ENCODE results near the gene CDYL2.

DNA sequence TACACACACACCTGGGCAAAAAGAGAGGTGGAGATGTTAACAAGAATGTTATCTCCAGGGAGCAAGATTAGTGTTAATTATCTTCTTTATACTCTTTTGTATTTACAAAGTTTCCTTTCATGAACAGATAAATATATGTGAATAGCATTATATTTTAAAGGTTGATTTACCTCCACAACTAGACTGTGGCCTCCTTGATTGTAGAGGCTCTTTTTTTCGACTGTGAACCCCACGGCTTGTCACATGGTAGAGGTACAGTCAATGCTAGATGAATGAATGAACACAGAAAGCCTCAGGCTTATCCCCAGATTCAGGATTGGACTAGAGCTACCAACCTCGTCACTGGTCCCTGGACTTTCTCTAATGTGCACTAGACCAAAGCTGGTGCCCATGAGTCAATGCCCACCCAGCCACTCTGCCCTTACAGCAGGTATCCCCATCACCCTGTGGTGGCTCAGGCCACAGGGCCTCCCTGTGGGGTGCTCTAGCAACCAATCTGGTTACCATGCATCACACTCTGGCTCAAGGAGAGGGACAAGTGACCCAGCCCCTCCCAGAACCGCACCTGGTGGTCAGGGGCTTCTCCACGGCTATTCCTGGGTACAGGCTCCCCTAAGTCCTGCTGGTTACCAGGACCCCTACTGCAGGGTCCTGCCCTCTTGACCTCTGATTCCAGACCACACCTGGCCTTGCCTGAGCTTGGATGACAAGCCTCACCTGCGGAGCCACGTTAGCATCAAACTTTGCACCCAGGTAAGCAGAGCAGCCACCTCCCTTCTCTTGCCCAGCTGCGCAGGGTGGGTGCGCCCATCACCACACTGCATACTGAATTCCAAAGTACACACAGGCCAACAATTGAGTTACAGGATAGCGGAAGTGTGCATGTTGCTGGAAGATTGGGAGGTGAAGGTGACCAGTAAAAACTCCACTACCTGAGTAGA lies 101.0 kb downstream of the CDYL2 start:
- TF ChIP-seq CTCF (IDR thresholded peaks at IDR 0.05) (no peak), POLR2A (IDR thresholded peaks at IDR 0.05) (no peak), POLR2AphosphoS5 (IDR thresholded peaks at IDR 0.05) (no peak)
